ENCODE measurements around the gene SYTL5. TPM values are rescaled to one million over a fixed set of nuclear protein-coding genes. Genes with fewer than 3 reads are reported as not detected.

The SYTL5 gene
- total and polyA plus RNA-seq, 2 experiments from 2014 or later: 2.0 to 3.7 TPM

- peak in 1 of 2 donors; percentile 58 for DNase-seq (ENCODE audit: low read depth in 1 of 2, low spot score in 1 of 2)
- TF ChIP-seq CTCF (IDR thresholded peaks at IDR 0.05; ENCODE audit: low read depth, low read length): no peak
- no peaks in the 10 kb centered on the region for H3K9me3 ChIP-seq (ENCODE audit: low read depth)
- H3K27me3 ChIP-seq: no peaks in the 10 kb centered on the region
- no peak overlapping the region for H3K27ac ChIP-seq
- no peaks in the 10 kb centered on the region for H3K4me1 ChIP-seq (ENCODE audit: low read depth)
- no peak overlapping the region for H3K4me3 ChIP-seq
- H3K36me3 ChIP-seq: no peaks in the 10 kb centered on the region
These were observed 102.0 kb downstream of the SYTL5 start for GRCh38 chrX:38108364-38108763.

GRCh38 chrX:38109042-38109898 is 102.9 kb downstream of the SYTL5 start:
- TF ChIP-seq CTCF (IDR thresholded peaks at IDR 0.05; ENCODE audit: low read depth, low read length): no peak
- no peak for DNase-seq (ENCODE audit: low read depth in 1 of 2, low spot score in 1 of 2)
- no peak overlapping the region for H3K27ac ChIP-seq
- no peaks in the 10 kb centered on the region for H3K27me3 ChIP-seq
- no peaks in the 10 kb centered on the region for H3K4me1 ChIP-seq (ENCODE audit: low read depth)
- H3K9me3 ChIP-seq (ENCODE audit: low read depth): no peaks in the 10 kb centered on the region
- H3K4me3 ChIP-seq: no peak overlapping the region
- no peaks in the 10 kb centered on the region for H3K36me3 ChIP-seq

- H3K9me3 ChIP-seq (ENCODE audit: low read depth): no peaks in the 10 kb centered on the region
- no peak overlapping the region for H3K4me3 ChIP-seq
- no peaks in the 10 kb centered on the region for H3K27me3 ChIP-seq
- DNase-seq (ENCODE audit: low read depth in 1 of 2, low spot score in 1 of 2): peak in 1 of 2 donors; percentile 23
- no peaks in the 10 kb centered on the region for H3K4me1 ChIP-seq (ENCODE audit: low read depth)
- TF ChIP-seq CTCF (IDR thresholded peaks at IDR 0.05; ENCODE audit: low read depth, low read length): no peak
- no peaks in the 10 kb centered on the region for H3K36me3 ChIP-seq
- no peak overlapping the region for H3K27ac ChIP-seq
These were observed 103.9 kb downstream of the SYTL5 start for GRCh38 chrX:38110231-38110630.

- no peak for TF ChIP-seq CTCF (IDR thresholded peaks at IDR 0.05; ENCODE audit: low read depth, low read length)
- no peak overlapping the region for H3K27ac ChIP-seq
- H3K27me3 ChIP-seq: no peaks in the 10 kb centered on the region
- no peaks in the 10 kb centered on the region for H3K9me3 ChIP-seq (ENCODE audit: low read depth)
- no peaks in the 10 kb centered on the region for H3K4me1 ChIP-seq (ENCODE audit: low read depth)
- H3K4me3 ChIP-seq: no peak overlapping the region
- no peaks in the 10 kb centered on the region for H3K36me3 ChIP-seq
- no peak for DNase-seq (ENCODE audit: low read depth in 1 of 2, low spot score in 1 of 2)
These were observed 104.8 kb downstream of the SYTL5 start for GRCh38 chrX:38111196-38111595.

- no peak overlapping the region for H3K27ac ChIP-seq
These were observed 106.2 kb downstream of the SYTL5 start for GRCh38 chrX:38112566-38112965.

More at GRCh38 chrX:38112566-38112965, 106.2 kb downstream of the SYTL5 start:
- Histone ChIP-seq H3K27me3 (no peaks in the 10 kb centered on the region), H3K36me3 (no peaks in the 10 kb centered on the region), H3K4me3 (no peak overlapping the region), H3K4me1 (ENCODE audit: low read depth) (no peaks in the 10 kb centered on the region), H3K9me3 (ENCODE audit: low read depth) (no peaks in the 10 kb centered on the region)
- TF ChIP-seq CTCF (IDR thresholded peaks at IDR 0.05; ENCODE audit: low read depth, low read length): no peak
- no peak for DNase-seq (ENCODE audit: low read depth in 1 of 2, low spot score in 1 of 2)

All from cardiac muscle cell (in vitro differentiated cells and primary cell).